CD4-positive, alpha-beta T cell (primary cell): ENCODE data around the gene NKAIN2. TPM values are rescaled to one million over a fixed set of nuclear protein-coding genes. Genes with fewer than 3 reads are reported as not detected.

ENCODE experiments used
- ATAC-seq: fragments of 200-7000 bp; cut with Tn5 transposase; one replicate; pipeline ENCODE4 v1.10.0; 2022; ENCODE audit warnings: mild to moderate bottlenecking; ENCODE audit not compliant: poor library complexity
- CTCF ChIA-PET: fragments of 350-600 bp; sonication (Branson Sonifier 250); formaldehyde crosslinking; loops from one replicate; lab custom pipeline; 2021; ENCODE audit warnings: antibody characterized with exemption, inconsistent platforms; lab: Charles Lee
- POLR2A ChIA-PET: fragments of 350-600 bp; sonication (Branson Sonifier 250); formaldehyde crosslinking; loops from one replicate; lab custom pipeline; 2021; ENCODE audit warnings: antibody characterized with exemption, inconsistent platforms; lab: Charles Lee
- DNase-seq, 14 experiments: peaks; one replicate each; pipeline ENCODE4 v3.0.0-alpha.2; 2013 to 2020; ENCODE audit warnings: mixed read lengths in 2 of 14
- H3K27ac ChIP-seq, 2 donors: one replicate each; pipeline versions ENCODE4 v1.5.1 to v1.7.0; 2013; ENCODE audit warnings: low read length in 2 of 2, low read depth in 1 of 2, mild to moderate bottlenecking in 1 of 2
- H3K27me3 ChIP-seq, 2 experiments: 1 replicate in 1 of 2; 2 replicates in 1 of 2; pipeline versions ENCODE4 v1.6.1 to v1.7.0; 2013; ENCODE audit warnings: low read length in 2 of 2, control low read depth in 1 of 2, mild to moderate bottlenecking in 1 of 2, moderate library complexity in 1 of 2; ENCODE audit not compliant: insufficient read depth in 2 of 2, control insufficient read depth in 1 of 2
- H3K36me3 ChIP-seq: one replicate; pipeline ENCODE4 v1.6.1; 2013; ENCODE audit warnings: low read length, control low read depth; ENCODE audit not compliant: insufficient read depth
- H3K4me1 ChIP-seq: one replicate; pipeline ENCODE4 v1.6.1; 2013; ENCODE audit warnings: low read length, control low read depth; ENCODE audit not compliant: insufficient read depth
- H3K4me3 ChIP-seq: one replicate; pipeline ENCODE4 v1.5.1; 2013; ENCODE audit warnings: mild to moderate bottlenecking, low read length, moderate library complexity
- H3K9me3 ChIP-seq, 2 experiments: 1 replicate in 1 of 2; 2 replicates in 1 of 2; pipeline versions ENCODE4 v1.6.1 to v1.7.0; 2013; ENCODE audit warnings: low read length in 2 of 2, mild to moderate bottlenecking in 2 of 2, control low read depth in 1 of 2, moderate library complexity in 1 of 2; ENCODE audit not compliant: control insufficient read depth in 1 of 2, insufficient read depth in 1 of 2
- H3K27ac Mint-ChIP-seq: one replicate; pipeline ENCODE4 v1.8.0; 2020; ENCODE audit warnings: mixed read lengths
- H3K27me3 Mint-ChIP-seq: one replicate; pipeline ENCODE4 v1.8.0; 2021; ENCODE audit warnings: mixed read lengths
- H3K36me3 Mint-ChIP-seq: one replicate; pipeline ENCODE4 v1.8.0; 2021; ENCODE audit warnings: low read depth, mixed read lengths
- H3K4me1 Mint-ChIP-seq: one replicate; pipeline ENCODE4 v1.8.0; 2021; ENCODE audit warnings: low read depth, mixed read lengths
- H3K4me3 Mint-ChIP-seq: one replicate; pipeline ENCODE4 v1.8.0; 2020; ENCODE audit warnings: mild to moderate bottlenecking, mixed read lengths
- H3K9me3 Mint-ChIP-seq: one replicate; pipeline ENCODE4 v1.8.0; 2020; ENCODE audit warnings: mixed read lengths
- CTCF ChIP-seq: fragments of 200-600 bp; IDR thresholded peaks from one replicate; pipeline ENCODE4 v1.8.0; 2022; ENCODE audit warnings: antibody characterized with exemption, mild to moderate bottlenecking
- intact Hi-C, 2 experiments: fragments of 100-400 bp; cut with DNase I in 1 of 2; cut with micrococcal nuclease in 1 of 2; formaldehyde crosslinking; loops; one replicate each; pipeline versions ENCODE4 v1.15.1 to v1.9.0; 2023 to 2025; cut with DNase I, micrococcal nuclease
- total RNA-seq, 174 experiments: library from RNA in 2 of 174; stranded (reverse) in 2 of 174; gene quantifications; one replicate each; pipeline ENCODE4 v1.2.3 and lab custom pipeline; 2021 to 2026

The NKAIN2 gene
- total RNA-seq, 2 experiments from 2014 or later = not detected

GRCh38 chr6:123869334-123869733, 65.7 kb downstream of the NKAIN2 start:
- Histone ChIP-seq H3K27ac (no peak overlapping the region), H3K4me3 (no peak overlapping the region), H3K9me3 (peaks cover 0 to 4% of the 10 kb centered on the region in 2 experiments), H3K27me3 (no peaks in the 10 kb centered on the region), H3K36me3 (no peaks in the 10 kb centered on the region), H3K4me1 (no peaks in the 10 kb centered on the region)
- no peak for TF ChIP-seq CTCF
- Mint-ChIP-seq H3K36me3 (no peaks in the 10 kb centered on the region), H3K4me3 (no peak overlapping the region), H3K27ac (no peak overlapping the region), H3K9me3 (no peaks in the 10 kb centered on the region), H3K4me1 (no peaks in the 10 kb centered on the region), H3K27me3 (no peaks in the 10 kb centered on the region)
- POLR2A ChIA-PET = no interaction called here
- intact Hi-C loops = no loop called here
- CTCF ChIA-PET = no interaction called here
- ATAC-seq (no peak), DNase-seq (no peak)

GRCh38 chr6:123873974-123874373, 70.3 kb downstream of the NKAIN2 start:
- ChIA-PET POLR2A (no interaction called here), CTCF (no interaction called here)
- H3K9me3 ChIP-seq = no peaks in the 10 kb centered on the region
- Mint-ChIP-seq H3K4me3 (no peak overlapping the region), H3K9me3 (no peaks in the 10 kb centered on the region), H3K27ac (no peak overlapping the region), H3K36me3 (no peaks in the 10 kb centered on the region), H3K27me3 (no peaks in the 10 kb centered on the region), H3K4me1 (no peaks in the 10 kb centered on the region)
- no peaks in the 10 kb centered on the region for H3K36me3 ChIP-seq
- no peak overlapping the region for H3K4me3 ChIP-seq
- intact Hi-C loops = no loop called here
- H3K27me3 ChIP-seq = no peaks in the 10 kb centered on the region
- DNase-seq = no peak
- no peak for TF ChIP-seq CTCF
- H3K4me1 ChIP-seq = no peaks in the 10 kb centered on the region
- H3K27ac ChIP-seq = no peak overlapping the region
- ATAC-seq = no peak

- Histone ChIP-seq H3K27ac (no peak overlapping the region), H3K36me3 (no peaks in the 10 kb centered on the region), H3K9me3 (no peaks in the 10 kb centered on the region), H3K4me1 (no peaks in the 10 kb centered on the region), H3K4me3 (no peak overlapping the region), H3K27me3 (no peaks in the 10 kb centered on the region)
- TF ChIP-seq CTCF = no peak
- ChIA-PET POLR2A (no interaction called here), CTCF (no interaction called here)
- H3K27me3 Mint-ChIP-seq = no peaks in the 10 kb centered on the region
- no peak overlapping the region for H3K27ac Mint-ChIP-seq
- DNase-seq (no peak), ATAC-seq (no peak)
- H3K4me3 Mint-ChIP-seq = no peak overlapping the region
- no peaks in the 10 kb centered on the region for H3K36me3 Mint-ChIP-seq
- intact Hi-C loops = no loop called here
- H3K4me1 Mint-ChIP-seq = no peaks in the 10 kb centered on the region
- H3K9me3 Mint-ChIP-seq = no peaks in the 10 kb centered on the region
Measured at GRCh38 chr6:123875784-123876183, 72.1 kb downstream of the NKAIN2 start.
